IPS-NIHi7 (cell line): ENCODE measurements around the gene IGSF8.

Experiments
- DNase-seq: peaks from one replicate; pipeline ENCODE4 v3.0.0; 2012; ENCODE audit warnings: mixed read lengths; ENCODE audit errors: extremely low spot score

IGSF8 gene

GRCh38 chr1:160085686-160086455, 12.5 kb downstream of the IGSF8 start:
- DNase-seq: peak; percentile 96

GRCh38 chr1:160084771-160085321, 13.6 kb downstream of the IGSF8 start:
- no peak for DNase-seq

- DNase-seq: peak; percentile 85
Measured at GRCh38 chr1:160083968-160084770, 14.2 kb downstream of the IGSF8 start.

- DNase-seq: no peak
Measured at GRCh38 chr1:160082926-160083325, 15.5 kb downstream of the IGSF8 start.

GRCh38 chr1:160082487-160082886, 15.9 kb downstream of the IGSF8 start:
- no peak for DNase-seq

- DNase-seq: peak; percentile 46
Measured at GRCh38 chr1:160081261-160081936, 17.0 kb downstream of the IGSF8 start, which contains the start of gene KCNJ9. TSS of gene KCNJ9 (plus strand) at chr1:160081538. CDS start at chr1:160084031, 2,493 bp downstream.

GRCh38 chr1:160080381-160081100, 17.9 kb downstream of the IGSF8 start:
- no peak for DNase-seq

GRCh38 chr1:160079448-160079847, 19.0 kb downstream of the IGSF8 start:
- no peak for DNase-seq

- DNase-seq: peak; percentile 82
Measured at GRCh38 chr1:160078512-160079195, 19.8 kb downstream of the IGSF8 start.

GRCh38 chr1:160077486-160077885, 20.9 kb downstream of the IGSF8 start:
- no peak for DNase-seq

GRCh38 chr1:160076295-160076694, 22.1 kb downstream of the IGSF8 start:
- DNase-seq: no peak

GRCh38 chr1:160075836-160076235, 22.6 kb downstream of the IGSF8 start:
- no peak for DNase-seq

- no peak for DNase-seq
Measured at GRCh38 chr1:160074865-160075264, 23.6 kb downstream of the IGSF8 start.

GRCh38 chr1:160071289-160071688, 27.1 kb downstream of the IGSF8 start:
- DNase-seq: no peak

- DNase-seq: peak; percentile 97
Measured at GRCh38 chr1:160070243-160071163, 27.9 kb downstream of the IGSF8 start.

- no peak for DNase-seq
Measured at GRCh38 chr1:160069460-160070231, 28.8 kb downstream of the IGSF8 start, which contains the start of gene KCNJ10. TSS of gene KCNJ10 (minus strand) at chr1:160070160. CDS start at chr1:160042532, 27,628 bp downstream.

- DNase-seq: no peak
Measured at GRCh38 chr1:160068225-160068624, 30.2 kb downstream of the IGSF8 start.

- DNase-seq: no peak
Measured at GRCh38 chr1:160066829-160067745, 31.3 kb downstream of the IGSF8 start.
